ENCODE measurements around the gene CTNNAL1.

DNA sequence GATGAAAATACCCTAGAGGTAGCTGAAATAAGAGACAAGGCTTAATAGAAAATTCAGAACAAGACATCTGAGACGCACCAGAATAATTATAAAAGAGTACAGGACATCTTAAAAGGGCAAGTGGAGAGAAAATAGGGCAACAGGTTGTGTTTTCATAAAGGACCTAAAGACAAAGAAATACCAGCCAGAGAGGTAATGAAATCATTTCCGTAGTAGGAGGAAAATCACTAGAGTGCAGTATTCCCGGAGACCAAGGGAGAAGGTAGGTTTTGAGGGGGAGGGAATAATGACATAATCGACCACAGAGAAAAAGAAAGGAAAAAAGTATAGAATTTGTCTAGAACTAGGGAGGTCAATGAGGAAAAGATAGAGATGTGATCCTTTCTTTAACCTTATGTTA lies 26.2 kb upstream of the CTNNAL1 start:
- no peak for TF ChIP-seq POLR2A (IDR thresholded peaks at IDR 0.05)
- TF ChIP-seq, protein P1, sequence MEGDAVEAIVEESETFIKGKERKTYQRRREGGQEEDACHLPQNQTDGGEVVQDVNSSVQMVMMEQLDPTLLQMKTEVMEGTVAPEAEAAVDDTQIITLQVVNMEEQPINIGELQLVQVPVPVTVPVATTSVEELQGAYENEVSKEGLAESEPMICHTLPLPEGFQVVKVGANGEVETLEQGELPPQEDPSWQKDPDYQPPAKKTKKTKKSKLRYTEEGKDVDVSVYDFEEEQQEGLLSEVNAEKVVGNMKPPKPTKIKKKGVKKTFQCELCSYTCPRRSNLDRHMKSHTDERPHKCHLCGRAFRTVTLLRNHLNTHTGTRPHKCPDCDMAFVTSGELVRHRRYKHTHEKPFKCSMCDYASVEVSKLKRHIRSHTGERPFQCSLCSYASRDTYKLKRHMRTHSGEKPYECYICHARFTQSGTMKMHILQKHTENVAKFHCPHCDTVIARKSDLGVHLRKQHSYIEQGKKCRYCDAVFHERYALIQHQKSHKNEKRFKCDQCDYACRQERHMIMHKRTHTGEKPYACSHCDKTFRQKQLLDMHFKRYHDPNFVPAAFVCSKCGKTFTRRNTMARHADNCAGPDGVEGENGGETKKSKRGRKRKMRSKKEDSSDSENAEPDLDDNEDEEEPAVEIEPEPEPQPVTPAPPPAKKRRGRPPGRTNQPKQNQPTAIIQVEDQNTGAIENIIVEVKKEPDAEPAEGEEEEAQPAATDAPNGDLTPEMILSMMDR (IDR thresholded peaks at IDR 0.05 in 8 of 11, conservative IDR thresholded peaks at IDR 0.05 in 3 of 11), result no peak
- TF ChIP-seq POLR2AphosphoS5 (IDR thresholded peaks at IDR 0.05), result no peak

All from spleen (tissue), 7 donors.